ENCODE data around the gene DHDDS. TPM values are rescaled to one million over a fixed set of nuclear protein-coding genes. Genes with fewer than 3 reads are reported as not detected.

Gene DHDDS
- total and polyA plus RNA-seq, 2 of the 13 experiments (the other 11 are each of a cell fraction or from before 2014, with no cell fraction given) = 18.9 to 28.3 TPM

DNA sequence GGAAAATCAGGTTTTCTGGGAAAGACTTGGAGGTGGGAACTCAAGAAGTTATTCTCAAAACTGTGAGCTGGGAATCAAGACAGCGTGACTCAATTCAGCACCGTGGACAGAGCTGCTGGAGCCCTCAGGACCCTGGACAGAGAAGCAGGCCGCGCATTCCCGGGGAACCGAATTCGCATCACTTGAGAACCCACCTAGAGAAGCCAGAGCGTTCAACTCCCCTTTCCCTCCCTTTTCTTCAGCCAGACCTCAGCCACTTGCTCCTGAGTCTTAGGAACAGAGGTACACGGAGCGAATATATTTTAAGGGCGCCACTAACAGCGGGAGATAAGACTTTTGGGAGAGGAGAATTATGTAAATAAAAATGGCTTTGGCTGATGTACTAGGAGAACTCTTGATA lies 23.5 kb upstream of the DHDDS start (continued):
- TF ChIP-seq TCF12 (IDR thresholded peaks at IDR 0.05) (no peak), TCF12 (CRISPR knock-in tag; IDR thresholded peaks at IDR 0.05) (peak; percentile 98), MAF1 (CRISPR knock-in tag; IDR thresholded peaks at IDR 0.05; ENCODE audit: borderline replicate concordance) (peak; percentile 100), FOXP1 (IDR thresholded peaks at IDR 0.05) (no peak), FOXP1 (CRISPR knock-in tag; IDR thresholded peaks at IDR 0.05) (peak; percentile 94), CHCHD3 (CRISPR knock-in tag; IDR thresholded peaks at IDR 0.05) (peak; percentile 100), RFX1 (IDR thresholded peaks at IDR 0.05) (no peak), POGZ (CRISPR knock-in tag; IDR thresholded peaks at IDR 0.05) (peak; percentile 54), ZNF350 (CRISPR knock-in tag; IDR thresholded peaks at IDR 0.05; ENCODE audit: borderline replicate concordance, low read depth) (peak; percentile 98), POLR2A (IDR thresholded peaks at IDR 0.05; ENCODE audit: insufficient read depth in 1 of 2, low read depth in 2 of 2, low read length in 2 of 2) (no peak), HMGA1 (CRISPR knock-in tag; conservative IDR thresholded peaks at IDR 0.05) (no peak), ZSCAN31 (CRISPR knock-in tag; IDR thresholded peaks at IDR 0.05; ENCODE audit: low read depth) (peak; percentile 100), ZNF841 (CRISPR knock-in tag; IDR thresholded peaks at IDR 0.05; ENCODE audit: borderline replicate concordance) (peak; percentile 99), ZNF224 (CRISPR knock-in tag; IDR thresholded peaks at IDR 0.05) (peak; percentile 100), ZNF639 (CRISPR knock-in tag; conservative IDR thresholded peaks at IDR 0.05) (peak; percentile 99), RXRB (CRISPR knock-in tag; IDR thresholded peaks at IDR 0.05; ENCODE audit: borderline replicate concordance) (peak; percentile 99), NCOA5 (CRISPR knock-in tag; IDR thresholded peaks at IDR 0.05) (peak; percentile 99), ZKSCAN8 (CRISPR knock-in tag; IDR thresholded peaks at IDR 0.05; ENCODE audit: borderline replicate concordance) (peak; percentile 99), ZBTB1 (CRISPR knock-in tag; IDR thresholded peaks at IDR 0.05; ENCODE audit: borderline replicate concordance) (peak; percentile 99), GABPB1 (CRISPR knock-in tag; IDR thresholded peaks at IDR 0.05) (peak; percentile 80), ZNF776 (CRISPR knock-in tag; IDR thresholded peaks at IDR 0.05) (peak; percentile 100), RAD21 (CRISPR knock-in tag; IDR thresholded peaks at IDR 0.05) (peak; percentile 29; the same call in 1 of the 2 replicates)
- TF ChIP-seq, protein P1, sequence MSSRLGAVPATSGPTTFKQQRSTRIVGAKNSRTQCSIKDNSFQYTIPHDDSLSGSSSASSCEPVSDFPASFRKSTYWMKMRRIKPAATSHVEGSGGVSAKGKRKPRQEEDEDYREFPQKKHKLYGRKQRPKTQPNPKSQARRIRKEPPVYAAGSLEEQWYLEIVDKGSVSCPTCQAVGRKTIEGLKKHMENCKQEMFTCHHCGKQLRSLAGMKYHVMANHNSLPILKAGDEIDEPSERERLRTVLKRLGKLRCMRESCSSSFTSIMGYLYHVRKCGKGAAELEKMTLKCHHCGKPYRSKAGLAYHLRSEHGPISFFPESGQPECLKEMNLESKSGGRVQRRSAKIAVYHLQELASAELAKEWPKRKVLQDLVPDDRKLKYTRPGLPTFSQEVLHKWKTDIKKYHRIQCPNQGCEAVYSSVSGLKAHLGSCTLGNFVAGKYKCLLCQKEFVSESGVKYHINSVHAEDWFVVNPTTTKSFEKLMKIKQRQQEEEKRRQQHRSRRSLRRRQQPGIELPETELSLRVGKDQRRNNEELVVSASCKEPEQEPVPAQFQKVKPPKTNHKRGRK (CRISPR knock-in tag; IDR thresholded peaks at IDR 0.05) = peak; percentile 41; the same call in 1 of the 2 replicates
- TF ChIP-seq, protein P2, sequence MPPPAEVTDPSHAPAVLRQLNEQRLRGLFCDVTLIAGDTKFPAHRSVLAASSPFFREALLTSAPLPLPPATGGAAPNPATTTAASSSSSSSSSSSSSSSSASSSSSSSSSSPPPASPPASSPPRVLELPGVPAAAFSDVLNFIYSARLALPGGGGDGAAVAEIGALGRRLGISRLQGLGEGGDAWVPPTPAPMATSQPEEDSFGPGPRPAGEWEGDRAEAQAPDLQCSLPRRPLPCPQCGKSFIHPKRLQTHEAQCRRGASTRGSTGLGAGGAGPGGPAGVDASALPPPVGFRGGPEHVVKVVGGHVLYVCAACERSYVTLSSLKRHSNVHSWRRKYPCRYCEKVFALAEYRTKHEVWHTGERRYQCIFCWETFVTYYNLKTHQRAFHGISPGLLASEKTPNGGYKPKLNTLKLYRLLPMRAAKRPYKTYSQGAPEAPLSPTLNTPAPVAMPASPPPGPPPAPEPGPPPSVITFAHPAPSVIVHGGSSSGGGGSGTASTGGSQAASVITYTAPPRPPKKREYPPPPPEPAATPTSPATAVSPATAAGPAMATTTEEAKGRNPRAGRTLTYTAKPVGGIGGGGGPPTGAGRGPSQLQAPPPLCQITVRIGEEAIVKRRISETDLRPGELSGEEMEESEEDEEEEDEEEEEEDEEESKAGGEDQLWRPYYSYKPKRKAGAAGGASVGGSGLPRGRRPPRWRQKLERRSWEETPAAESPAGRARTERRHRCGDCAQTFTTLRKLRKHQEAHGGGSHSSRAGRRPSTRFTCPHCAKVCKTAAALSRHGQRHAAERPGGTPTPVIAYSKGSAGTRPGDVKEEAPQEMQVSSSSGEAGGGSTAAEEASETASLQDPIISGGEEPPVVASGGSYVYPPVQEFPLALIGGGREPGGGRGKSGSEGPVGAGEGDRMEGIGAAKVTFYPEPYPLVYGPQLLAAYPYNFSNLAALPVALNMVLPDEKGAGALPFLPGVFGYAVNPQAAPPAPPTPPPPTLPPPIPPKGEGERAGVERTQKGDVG (CRISPR knock-in tag; IDR thresholded peaks at IDR 0.05; ENCODE audit: borderline replicate concordance) = peak; percentile 100
- TF ChIP-seq, protein P3, sequence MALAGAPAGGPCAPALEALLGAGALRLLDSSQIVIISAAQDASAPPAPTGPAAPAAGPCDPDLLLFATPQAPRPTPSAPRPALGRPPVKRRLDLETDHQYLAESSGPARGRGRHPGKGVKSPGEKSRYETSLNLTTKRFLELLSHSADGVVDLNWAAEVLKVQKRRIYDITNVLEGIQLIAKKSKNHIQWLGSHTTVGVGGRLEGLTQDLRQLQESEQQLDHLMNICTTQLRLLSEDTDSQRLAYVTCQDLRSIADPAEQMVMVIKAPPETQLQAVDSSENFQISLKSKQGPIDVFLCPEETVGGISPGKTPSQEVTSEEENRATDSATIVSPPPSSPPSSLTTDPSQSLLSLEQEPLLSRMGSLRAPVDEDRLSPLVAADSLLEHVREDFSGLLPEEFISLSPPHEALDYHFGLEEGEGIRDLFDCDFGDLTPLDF (CRISPR knock-in tag; IDR thresholded peaks at IDR 0.05) = peak; percentile 99
